Measurements from ENCODE around the gene GEMIN7.

- TF ChIP-seq CTCF (IDR thresholded peaks at IDR 0.05; ENCODE audit: low read length) (no peak), EZH2 (optimal IDR thresholded peaks at IDR 0.05; ENCODE audit: low read depth, low read length) (no peak)
Observed at GRCh38 chr19:45114116-45114515, 35.1 kb downstream of the GEMIN7 start.

All from MM.1S (cell line).